HG02852 (cell line): ENCODE measurements around the gene GSX1.
"Not testable (repeated sequence)": the region's sequence is repeated elsewhere in the genome, so short reads cannot be mapped to it uniquely, and the experiment has no call there.

Experiments
- ATAC-seq: cut with Tn5 transposase; IDR thresholded peaks from one replicate; pipeline ENCODE4 v1.9.1; 2021; ENCODE audit warnings: mild to moderate bottlenecking, moderate library complexity; ENCODE audit not compliant: unreplicated experiment

Gene GSX1

GRCh38 chr13:27793507-27794367 is 1.5 kb downstream of the GSX1 start:
- ATAC-seq = no peak

GRCh38 chr13:27794368-27794691 is 2.0 kb downstream of the GSX1 start:
- no peak for ATAC-seq

- ATAC-seq = no peak
Observed at GRCh38 chr13:27794921-27795717, 2.8 kb downstream of the GSX1 start.

- no peak for ATAC-seq
Observed at GRCh38 chr13:27795718-27796019, 3.4 kb downstream of the GSX1 start.

- ATAC-seq = no peak
Observed at GRCh38 chr13:27796544-27797227, 4.4 kb downstream of the GSX1 start.

GRCh38 chr13:27797228-27797624 is 4.9 kb downstream of the GSX1 start:
- ATAC-seq = no peak

GRCh38 chr13:27806744-27807387 is 14.6 kb downstream of the GSX1 start:
- no peak for ATAC-seq

GRCh38 chr13:27808851-27809550 is 16.7 kb downstream of the GSX1 start:
- no peak for ATAC-seq

GRCh38 chr13:27810009-27810408 is 17.7 kb downstream of the GSX1 start:
- ATAC-seq = no peak

- no peak for ATAC-seq
Observed at GRCh38 chr13:27810461-27810860, 18.2 kb downstream of the GSX1 start.

- ATAC-seq = no peak
Observed at GRCh38 chr13:27813826-27814225, 21.5 kb downstream of the GSX1 start.

GRCh38 chr13:27817832-27818231 is 25.5 kb downstream of the GSX1 start:
- not testable (repeated sequence) for ATAC-seq

- no peak for ATAC-seq
Observed at GRCh38 chr13:27820524-27821482, 28.5 kb downstream of the GSX1 start.

GRCh38 chr13:27821566-27821965 is 29.3 kb downstream of the GSX1 start:
- no peak for ATAC-seq

- no peak for ATAC-seq
Observed at GRCh38 chr13:27822258-27822872, 30.1 kb downstream of the GSX1 start.

- no peak for ATAC-seq
Observed at GRCh38 chr13:27822873-27823311, 30.6 kb downstream of the GSX1 start.

GRCh38 chr13:27824121-27824520 is 31.8 kb downstream of the GSX1 start:
- ATAC-seq = no peak

- no peak for ATAC-seq
Observed at GRCh38 chr13:27825072-27825471, 32.8 kb downstream of the GSX1 start.
